Right kidney (tissue), 1 donor: ENCODE measurements around the gene ASB13.
"Not testable (repeated sequence)": the region's sequence is repeated elsewhere in the genome, so short reads cannot be mapped to it uniquely, and the experiment has no call there.

Source experiments
- DNase-seq: peaks from one replicate; pipeline ENCODE4 v3.0.0-alpha.2; 2016

Gene ASB13

DNA sequence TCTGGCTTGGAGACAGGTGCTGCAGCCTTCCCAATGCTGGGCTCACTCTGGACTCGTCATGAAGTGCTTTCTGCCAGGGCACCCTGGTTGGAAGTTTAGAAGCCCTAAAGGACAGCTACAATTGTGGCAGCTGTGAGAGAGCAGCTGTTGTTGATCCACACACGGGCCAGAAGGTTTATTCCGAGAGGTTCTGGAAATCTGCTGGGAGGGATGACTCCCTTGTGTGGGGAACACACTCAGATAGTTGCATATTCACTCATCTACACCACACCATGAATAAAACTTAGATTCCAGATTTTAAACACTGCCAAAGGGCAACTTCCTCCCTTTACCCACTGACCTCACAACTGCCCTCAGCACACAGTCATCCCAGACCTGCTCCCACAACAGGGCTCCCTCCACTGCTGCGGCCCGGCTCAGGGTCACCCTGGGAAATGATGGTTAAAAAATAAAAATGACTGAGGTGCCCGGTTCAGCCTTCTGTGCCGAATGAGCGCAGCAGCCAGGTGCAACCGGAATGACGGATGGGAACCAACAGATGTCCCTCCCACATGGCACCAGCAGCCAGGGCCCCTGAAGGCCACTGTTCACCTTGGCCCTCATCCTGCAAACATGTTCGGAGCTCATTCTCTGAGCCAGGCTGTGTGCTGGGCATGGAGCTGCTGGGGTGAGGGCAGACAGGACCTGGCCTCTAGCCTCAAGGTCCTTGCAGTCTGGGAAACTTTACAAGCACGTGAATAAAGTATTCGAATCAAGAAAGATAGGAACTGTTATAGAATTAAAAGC is 40.2 kb downstream of the ASB13 start:
- DNase-seq = no peak

DNA sequence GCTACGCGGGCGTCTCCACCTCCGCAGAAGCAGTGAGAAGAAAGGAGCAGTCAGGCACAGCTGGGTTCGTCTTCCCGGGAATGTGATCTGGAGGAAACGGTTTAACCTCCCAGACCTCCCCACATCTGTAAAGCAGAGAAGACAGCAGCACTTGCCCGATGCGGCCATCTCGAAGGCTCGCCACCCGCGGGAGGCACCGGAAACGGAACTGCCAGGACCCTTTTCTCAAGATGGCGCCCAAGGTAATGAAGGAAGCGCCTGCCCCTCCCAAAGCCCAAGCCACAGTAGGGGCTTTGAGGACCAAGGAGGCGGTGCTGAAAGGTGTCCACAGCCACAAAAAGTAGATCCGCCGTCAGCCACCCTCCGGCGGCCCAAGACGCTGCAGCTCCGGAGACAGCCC is 41.7 kb downstream of the ASB13 start:
- DNase-seq = no peak

DNA sequence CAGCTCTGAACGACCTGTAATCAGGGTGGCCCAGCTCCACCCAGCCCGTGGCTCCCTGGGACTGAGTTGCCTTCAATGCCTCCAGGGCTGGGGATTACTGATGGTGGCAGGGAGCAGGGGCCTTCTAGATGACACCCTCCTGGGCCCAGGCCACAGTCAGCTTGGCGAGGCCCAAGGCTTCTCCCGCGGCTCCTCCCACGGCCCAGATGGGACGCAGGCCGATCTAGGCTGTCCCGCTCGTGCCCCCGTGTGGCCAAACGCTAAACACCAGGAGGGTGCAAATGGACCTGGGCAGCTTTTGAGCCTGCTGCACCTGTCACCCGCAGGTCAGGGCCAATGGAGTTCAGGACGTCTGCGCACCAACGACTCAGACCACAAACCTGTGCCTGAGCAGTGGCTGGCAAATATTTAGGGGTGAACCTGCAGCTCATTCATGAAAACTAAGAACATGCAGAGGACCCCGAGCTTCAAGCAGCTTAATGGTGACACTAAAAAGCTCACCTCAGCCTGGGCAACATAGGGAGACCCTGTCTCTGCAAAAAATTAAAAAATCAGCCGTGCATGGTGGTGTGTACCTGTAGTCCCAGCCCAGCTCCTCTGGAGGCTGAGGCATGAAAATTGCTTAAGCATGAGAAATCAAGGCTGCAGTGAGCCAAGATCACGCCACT is 43.2 kb downstream of the ASB13 start:
- DNase-seq = peak; percentile 72

DNA sequence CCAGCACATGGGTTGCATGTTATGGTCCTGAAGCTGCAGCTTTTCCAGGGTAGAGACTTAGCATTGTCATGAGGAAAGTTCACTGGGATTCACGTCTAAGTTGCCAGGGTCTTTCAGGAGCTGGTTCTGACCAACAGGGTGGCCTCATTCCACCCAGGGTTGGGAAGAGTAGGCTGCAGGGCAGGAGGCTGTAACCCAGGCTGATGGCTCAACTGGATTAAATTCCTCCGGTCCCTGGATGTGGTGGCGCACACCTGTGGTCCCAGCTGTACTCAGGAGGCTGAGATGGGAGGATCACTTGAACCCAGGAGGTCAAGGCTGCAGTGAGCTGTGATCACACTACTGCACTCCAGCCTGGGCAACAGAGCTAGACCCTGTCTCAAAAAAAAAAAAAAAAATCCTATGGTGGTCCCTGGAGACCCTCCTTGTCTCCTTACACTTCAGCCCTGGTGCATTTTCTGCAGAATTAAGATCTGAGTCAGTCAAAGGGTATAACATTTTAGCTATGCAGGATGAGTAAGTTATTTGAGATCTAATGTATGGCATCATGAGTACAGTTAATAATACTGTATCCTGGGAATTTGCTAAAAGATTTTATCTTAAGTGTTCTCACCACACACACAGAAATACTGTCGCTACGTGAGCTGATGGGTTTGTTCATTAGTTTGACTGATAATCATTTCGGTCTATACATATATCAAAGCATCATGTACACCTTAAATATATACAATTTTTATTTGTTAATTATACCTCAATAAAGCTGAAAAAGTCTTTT is 44.0 kb downstream of the ASB13 start:
- no peak for DNase-seq

DNA sequence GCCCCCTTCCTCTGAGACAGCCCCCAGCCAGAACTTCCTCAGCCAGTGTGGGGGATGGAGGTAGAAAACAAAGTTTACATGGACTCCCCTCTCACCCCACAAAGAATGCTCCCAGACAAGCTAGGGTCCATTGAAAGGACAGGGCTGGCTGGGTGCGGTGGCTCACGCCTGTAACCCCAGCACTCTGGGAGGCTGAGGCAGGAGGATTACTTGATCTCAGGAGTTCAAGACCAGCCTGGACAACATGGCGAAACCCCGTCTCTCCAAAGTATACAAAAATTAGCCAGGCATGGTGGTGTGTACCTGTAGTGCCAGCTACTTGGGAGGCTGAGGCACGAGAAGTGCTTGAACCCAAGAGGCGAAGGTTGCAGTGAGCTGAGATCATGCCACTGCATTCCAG is 45.0 kb downstream of the ASB13 start:
- not testable (repeated sequence) for DNase-seq

DNA sequence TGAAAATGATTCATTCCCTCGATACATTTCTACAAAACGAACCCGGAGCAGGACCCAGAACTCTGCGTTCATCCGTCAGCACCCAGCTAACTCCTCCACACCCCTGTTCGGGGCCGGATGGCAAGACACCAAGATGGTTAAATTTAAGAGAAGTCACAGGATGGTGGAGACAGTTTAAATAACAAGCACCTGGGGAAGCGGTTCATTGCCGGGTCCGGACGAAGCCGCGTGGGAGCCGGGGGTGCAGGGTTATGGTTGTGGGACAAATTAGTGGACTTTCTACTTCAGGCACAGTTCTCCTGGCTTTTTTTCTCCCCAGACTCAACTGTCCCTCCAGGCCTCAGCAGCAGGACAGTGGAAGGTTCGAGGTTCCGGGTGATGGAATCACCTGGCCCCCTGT is 45.4 kb downstream of the ASB13 start:
- DNase-seq = no peak

DNA sequence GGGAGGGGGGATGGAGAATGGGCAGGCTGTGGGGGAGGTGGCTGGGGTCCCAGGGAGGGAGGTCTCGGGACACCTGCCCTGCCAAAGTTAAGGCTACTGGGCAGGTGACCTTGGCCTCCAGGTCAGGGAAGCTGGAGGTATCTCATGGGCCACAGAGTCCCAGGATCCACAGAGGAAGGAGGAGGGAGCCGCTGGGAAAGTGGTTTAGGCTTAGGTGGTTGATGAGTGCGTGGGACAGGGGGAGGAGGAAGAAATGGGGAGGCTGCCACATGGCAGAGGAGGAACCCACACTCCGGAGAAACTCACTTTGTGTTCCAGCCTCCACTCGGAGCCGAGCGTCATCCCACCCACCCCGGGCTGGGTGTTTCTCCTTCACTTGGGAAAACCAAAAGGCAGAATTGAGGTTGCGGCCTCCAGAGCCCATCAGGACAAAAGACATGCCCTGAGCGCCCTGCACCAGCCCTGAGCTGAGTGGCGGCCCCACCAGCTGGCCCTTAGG is 46.1 kb downstream of the ASB13 start:
- DNase-seq = no peak

DNA sequence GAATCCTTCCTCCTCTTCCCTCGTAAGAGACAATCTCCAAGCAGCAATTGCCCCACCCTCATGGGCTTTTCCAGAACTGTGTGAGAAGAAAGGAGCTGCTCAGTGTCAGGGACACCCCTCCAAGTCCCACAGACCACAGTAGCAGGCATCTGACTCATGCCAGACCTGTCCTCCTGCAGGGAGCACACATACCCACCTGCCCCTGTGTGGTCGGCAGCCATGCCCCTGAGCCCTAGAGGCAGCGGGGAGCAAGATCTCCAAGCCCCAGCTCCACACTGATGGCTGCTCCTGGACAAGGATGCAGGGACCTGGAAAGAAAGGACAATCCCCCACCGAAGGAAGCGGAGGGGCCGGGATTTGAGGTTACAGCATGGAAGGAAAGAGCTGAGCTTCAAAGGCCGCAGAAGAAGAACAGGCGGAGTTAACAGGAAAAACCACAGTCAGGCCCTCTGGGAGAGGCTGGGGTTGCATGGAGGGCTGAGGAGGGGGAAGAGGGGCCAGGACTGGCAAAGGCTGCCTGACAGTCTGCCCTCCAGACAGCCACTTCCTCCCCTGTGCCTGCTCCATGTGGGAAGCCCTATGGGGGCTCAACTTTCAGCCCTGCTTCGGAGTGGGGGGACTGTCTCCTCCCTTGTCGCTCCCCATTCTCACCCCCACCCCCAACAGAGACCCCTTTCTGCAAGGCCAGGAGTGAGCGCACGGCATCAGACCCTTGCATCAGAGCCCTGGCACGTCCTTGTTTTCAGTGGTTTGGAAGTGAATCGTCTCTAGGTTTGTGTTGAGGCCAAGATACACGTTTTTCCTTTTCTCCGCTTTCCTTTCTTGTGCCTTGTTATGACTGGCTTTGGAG is 46.8 kb downstream of the ASB13 start:
- DNase-seq = no peak

DNA sequence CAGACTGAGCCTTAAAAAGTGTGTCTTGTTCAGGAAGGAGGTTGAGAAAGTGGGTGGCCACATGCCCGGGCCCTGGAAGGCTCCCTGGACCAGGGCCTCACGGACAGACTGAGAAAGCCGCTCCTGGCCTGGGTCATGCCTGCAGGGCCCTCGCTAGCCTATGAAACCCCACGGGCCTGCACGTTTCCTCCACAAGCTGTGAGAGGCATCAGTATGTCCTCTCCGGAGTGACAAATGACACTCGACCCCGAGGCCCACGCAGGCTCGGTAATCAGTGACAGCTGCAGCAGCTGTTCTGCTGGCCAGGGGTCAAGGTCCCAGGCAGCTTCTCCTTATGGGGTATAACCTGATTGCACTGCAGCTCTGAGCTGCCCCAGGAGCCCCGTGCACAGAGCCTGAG is 47.6 kb downstream of the ASB13 start:
- DNase-seq = no peak

DNA sequence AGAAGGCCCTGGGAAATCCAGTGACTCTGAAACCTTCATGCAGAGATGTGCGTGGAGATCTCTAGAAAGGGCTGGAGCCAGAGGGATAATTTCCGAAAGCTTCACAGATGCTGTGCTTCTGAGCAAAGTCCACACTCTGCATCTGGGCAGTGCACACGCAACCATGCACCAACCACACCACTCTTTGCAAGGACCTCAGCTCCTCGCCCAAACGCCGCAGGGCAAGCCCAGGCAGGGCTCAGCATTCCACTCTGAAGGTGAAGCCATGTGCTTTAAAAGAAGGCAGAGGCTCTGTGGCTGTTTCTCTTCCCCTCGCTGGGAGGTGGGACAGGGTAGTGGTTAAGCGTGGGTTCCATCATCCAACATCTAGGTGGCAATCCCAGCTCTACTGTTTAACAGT is 48.4 kb downstream of the ASB13 start:
- no peak for DNase-seq

DNA sequence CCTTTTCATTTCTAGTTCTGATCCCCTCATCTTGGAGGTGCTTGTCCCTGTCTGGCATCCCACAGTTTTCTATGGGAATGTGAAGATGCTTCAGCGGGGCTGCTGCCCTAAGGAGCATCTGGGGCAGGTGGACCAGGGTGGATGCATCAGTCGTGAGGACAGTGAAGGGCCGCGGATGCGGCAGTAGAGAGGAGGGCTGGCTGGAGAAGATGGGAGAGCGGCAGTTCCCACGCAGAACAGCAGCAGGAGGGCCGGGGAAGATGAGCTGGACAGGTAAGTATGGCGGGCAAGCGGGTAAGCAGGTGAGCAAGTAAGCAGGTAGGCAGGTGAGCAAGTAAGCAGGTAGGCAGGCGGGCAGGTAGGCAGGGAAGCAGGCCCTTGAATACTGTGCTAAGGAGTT is 48.9 kb downstream of the ASB13 start:
- DNase-seq = no peak

DNA sequence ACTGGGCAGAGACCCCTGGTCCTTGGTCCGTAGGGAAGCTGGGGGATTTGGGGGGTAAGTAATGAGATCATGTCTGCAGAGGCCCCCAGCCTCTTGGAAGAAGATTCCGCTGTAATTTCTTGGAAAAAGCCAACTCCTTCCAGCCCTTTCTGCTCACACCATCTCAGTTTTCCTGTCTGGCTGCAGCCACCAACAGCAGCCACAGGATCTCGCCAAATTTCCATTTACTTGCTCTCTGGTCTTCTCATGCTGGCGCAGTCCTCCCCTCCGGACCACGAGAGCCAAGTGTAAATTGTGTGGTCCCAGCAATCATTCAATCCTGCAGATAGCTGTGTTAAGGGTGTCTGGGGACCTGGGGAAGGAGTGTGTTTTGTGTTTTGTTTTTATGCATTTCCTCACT is 49.6 kb downstream of the ASB13 start:
- no peak for DNase-seq

DNA sequence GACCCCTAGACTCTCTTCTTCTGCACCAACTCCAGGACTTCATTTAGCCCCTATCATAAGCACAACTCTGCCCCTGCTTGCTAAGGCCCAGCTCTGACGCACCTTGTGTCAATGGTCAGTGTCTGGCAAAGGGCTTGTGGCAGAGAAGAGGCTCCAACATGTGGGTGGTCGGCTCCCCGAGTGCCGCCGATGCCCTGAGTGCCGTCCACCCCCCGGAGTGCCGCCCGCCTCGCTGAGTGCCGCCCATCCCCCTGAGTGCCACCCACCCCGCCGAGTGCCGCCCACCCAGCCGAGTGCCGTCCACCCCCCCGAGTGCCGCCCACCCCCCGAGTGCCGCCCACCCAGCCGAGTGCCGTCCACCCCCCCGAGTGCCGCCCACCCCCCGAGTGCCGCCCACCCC is 50.3 kb downstream of the ASB13 start:
- no peak for DNase-seq

DNA sequence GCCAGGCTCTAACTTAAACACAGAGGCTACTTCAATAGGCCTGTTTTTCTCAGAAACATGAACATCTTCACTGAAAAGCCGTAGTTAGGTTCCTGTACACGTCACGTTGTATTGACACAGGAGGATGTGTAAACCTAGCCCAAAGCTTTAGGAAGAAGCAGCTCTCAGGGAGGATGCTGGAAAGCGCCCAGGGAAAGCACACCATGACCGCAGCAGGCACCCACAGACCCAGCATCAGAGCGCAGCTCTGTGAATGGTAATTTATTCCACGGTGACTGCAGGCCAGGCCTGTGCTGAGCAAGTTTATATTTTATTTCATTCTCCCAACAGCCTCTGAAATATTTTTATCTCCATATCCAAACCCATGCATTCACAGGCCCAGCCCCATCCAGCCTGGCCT is 51.1 kb downstream of the ASB13 start:
- no peak for DNase-seq

DNA sequence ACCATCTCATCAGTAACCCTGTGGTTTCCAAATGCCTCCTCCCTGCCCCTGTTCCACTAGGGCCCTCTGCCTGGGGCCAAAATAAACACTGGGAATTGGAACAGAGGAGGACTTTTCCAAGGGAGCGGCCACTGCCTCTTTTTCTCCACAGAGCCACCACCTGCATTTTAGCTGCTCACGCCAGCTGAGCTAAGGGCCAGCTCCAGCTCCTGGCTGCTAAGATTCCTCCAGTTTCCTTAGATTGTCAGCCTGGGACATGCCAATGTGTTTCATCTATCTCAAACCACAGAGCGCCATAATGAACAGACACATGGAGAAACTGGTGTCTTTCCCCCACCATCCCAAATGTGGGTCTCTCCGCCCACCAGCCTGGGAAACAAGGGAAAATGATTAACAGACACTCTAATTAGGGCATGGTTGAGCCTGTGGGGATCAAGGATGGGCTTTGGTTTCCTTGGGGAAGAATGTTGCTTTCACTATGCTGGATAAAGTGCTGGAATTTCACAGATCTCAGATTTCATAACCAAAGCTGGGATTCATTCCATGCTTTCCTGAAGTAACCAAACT is 52.2 kb downstream of the ASB13 start:
- DNase-seq = no peak

DNA sequence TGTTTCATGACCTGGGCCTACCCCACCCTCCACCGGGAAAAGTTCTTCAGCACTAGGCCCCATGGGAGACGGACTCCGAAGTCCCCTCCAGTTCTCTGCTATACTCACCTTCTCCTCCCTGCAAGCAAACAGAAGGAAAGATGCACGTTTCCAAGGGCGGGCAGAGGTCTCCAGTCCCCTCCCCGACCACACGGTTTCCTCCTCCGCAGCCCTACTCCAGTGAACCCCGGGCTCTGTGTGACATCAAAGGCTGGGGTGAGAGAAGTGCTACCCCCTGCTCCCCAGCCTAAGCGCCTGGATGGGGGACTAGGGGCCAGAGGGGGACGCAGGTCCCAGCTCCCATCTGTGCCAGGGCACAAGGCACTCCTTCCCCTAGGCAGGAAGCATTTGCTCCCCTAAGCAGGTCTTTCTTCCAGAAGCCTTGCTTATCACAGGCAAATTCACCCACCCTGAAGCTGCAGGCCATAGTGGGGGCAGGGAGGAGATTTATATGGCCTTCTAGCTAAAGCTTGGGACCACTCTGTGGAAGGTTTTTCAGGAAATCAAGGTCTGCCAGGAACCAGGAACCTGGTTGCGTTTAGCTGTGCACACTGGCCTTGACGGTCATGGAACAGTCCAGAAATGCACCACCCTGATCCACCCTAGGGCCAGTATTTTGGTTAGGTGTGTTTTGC is 52.8 kb downstream of the ASB13 start:
- no peak for DNase-seq

DNA sequence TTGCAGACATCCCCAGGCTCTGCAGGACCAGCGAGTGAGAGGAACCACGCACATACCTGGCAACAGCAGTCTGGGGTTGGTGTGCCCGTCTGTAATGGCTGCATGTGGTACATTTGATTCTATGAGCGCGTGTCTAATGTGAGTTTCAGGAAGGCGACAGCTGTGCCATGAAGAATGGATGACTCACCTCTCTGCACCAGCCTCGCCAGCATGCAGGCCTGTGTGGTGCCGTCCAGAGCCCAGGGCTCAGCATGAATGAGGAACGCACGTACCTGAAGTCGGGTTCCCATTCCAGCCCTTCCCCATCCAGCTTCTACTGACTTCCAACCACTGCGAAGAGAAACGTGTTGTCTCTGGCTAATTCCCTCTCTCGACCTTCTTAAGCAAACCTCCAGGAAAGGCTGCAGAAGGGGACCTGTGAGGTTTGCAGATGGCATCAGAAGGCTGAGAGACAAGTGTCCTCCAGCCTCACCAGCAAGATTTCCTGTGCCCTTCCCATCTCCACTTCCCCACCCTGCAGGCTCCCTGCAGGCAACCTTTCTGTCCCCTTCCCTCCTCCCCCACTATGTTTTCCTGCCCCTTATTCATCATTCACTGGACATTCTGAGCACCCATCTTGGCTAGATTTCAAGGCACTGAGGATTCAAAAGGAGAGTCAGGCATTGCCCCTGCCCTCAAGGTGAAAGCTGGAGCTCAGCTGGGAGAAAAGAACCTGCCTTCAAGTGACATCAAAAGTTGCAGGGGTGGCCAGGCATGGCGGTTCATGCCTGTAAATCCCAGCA is 54.3 kb downstream of the ASB13 start:
- DNase-seq = no peak

DNA sequence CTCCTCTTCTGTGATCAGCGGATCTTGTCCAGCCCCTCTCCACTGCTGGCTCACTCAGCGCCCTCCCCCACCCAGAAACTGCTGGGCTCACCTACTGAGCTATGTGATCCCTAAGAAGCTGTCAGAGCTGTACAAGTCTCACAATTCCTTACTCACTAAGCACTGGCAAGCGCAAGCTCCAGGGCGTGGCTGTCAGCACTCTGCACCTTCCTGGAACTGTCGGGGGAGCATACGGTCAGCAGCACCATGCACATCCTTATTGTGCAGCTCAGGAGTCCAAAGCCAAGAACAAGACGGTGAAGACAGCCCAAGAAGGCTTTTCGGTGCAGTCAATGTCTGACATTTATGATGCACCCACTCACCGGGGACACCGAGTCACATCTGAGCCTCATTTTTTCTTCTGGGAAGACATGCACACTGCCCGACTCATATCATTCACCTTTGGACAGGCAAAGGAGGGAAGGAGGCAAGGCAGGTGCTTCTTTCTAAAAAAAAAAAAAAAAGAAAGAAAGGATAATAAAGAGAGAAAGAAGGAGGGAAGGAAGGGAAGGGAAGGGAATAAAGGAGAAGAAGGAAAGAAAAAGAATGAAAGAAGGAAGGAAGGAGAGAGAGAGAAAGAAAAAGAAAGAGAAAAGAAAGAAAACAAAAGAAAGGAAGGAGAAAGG is 56.3 kb downstream of the ASB13 start:
- no peak for DNase-seq

DNA sequence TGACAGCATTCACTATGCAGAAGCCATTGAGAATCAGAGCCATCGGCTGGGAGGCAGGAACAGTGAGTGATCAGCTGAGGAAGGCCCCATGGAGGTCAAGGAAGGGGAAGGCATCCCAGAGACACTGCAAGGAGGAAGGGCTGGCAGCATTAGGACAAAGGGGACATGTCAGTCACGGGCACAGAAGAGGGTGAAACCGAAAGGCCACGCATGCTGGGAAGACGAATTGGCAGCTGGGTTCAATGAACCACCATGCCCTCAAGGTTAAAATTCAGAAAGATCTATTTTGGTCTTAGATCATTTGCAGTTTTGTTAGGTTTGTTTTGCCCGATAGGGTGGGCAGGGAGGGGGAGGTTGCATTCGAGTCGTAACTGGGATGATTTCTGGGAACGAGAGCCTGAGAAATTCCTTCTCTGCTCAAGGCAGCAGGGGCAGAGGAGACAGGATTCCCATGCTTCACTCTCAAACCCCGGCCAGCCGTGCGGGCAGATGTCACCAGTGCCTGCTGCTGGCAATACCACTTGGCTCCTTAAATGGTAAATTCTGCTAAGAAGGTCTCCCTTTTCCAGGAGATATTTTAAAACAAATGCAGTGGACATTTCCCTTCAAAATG is 57.7 kb downstream of the ASB13 start:
- no peak for DNase-seq

DNA sequence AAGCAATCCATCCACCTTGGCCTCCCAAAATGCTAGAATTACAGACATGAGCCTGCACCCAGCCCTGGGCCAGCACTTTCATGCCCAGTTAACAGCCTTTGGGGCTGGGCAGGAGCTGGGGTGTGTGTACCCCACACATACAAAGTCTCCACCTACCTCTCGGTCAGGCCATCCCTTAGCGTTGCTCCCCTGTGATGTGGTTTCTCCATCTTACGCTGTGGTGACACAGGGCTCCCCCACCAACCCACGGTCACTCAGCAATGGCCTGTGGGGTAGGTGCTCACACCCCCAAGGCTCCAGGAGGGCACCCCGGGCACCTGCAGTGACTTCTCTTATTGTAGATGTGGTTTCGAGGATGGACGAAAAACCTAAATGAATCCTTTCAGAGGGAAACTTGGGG is 58.8 kb downstream of the ASB13 start:
- no peak for DNase-seq
